ENCODE results near the gene ATP6V0D1. TPM values are rescaled to one million over a fixed set of nuclear protein-coding genes. Genes with fewer than 3 reads are reported as not detected.
"Not testable (repeated sequence)": the region's sequence is repeated elsewhere in the genome, so short reads cannot be mapped to it uniquely, and the experiment has no call there.

ATP6V0D1 gene
- polyA plus RNA-seq, 1 of the 3 experiments (the other 2 are of a cell fraction), result 135 TPM

- peak; percentile 61 for DNase-seq
- WGBS (ENCODE audit: low lambda C conversion rate), result 9% methylated on average over 8 of the region's 8 CpGs
- H3K9ac ChIP-seq, result no peak overlapping the region
- no peaks in the 10 kb centered on the region for H3K79me2 ChIP-seq (ENCODE audit: insufficient read depth)
- H3K9me2 ChIP-seq, result no peaks in the 10 kb centered on the region
- H4K20me1 ChIP-seq (ENCODE audit: insufficient read depth), result no peaks in the 10 kb centered on the region
- H3K4me3 ChIP-seq (ENCODE audit: low read depth in 2 of 2, low read length in 1 of 2), result no peak overlapping the region; a peak in 1 of 4 replicates
- no peaks in the 10 kb centered on the region for H3K36me3 ChIP-seq (replicated peaks in 1 of 2; ENCODE audit: control insufficient read depth in 1 of 2, insufficient read depth in 2 of 2, low read length in 1 of 2)
- no peaks in the 10 kb centered on the region for H3K9me3 ChIP-seq
- TF ChIP-seq CTCF (IDR thresholded peaks at IDR 0.05), result peak; percentile 82
- no peak for TF ChIP-seq RFX5 (IDR thresholded peaks at IDR 0.05; ENCODE audit: low read length)
- peak; percentile 74 for TF ChIP-seq RAD21 (IDR thresholded peaks at IDR 0.05; ENCODE audit: low read length)
- TF ChIP-seq NFIC (IDR thresholded peaks at IDR 0.05; ENCODE audit: borderline replicate concordance), result no peak
- no peak for TF ChIP-seq CHD2 (IDR thresholded peaks at IDR 0.05; ENCODE audit: low read length, partially characterized antibody)
- no peak for TF ChIP-seq MXI1 (IDR thresholded peaks at IDR 0.05; ENCODE audit: low read depth, low read length)
- no peak for TF ChIP-seq SIN3A (IDR thresholded peaks at IDR 0.05; ENCODE audit: borderline replicate concordance, low read depth, low read length)
- TF ChIP-seq TCF12 (IDR thresholded peaks at IDR 0.05), result no peak
- TF ChIP-seq SMC3 (IDR thresholded peaks at IDR 0.05; ENCODE audit: low read depth, low read length), result peak; percentile 87
- no peak for TF ChIP-seq RXRA (IDR thresholded peaks at IDR 0.05; ENCODE audit: borderline replicate concordance, low read depth)
- TF ChIP-seq EP300 (IDR thresholded peaks at IDR 0.05; ENCODE audit: borderline replicate concordance in 1 of 2, low read depth in 1 of 2, low read length in 1 of 2), result no peak
- H2AFZ ChIP-seq (ENCODE audit: low read depth), result no peak overlapping the region
- no peak overlapping the region for H3K4me2 ChIP-seq
- CTCF ChIA-PET, result interaction anchor here (0.6 to 5.9 kb wide), 37 partner anchors 10 to 527 kb away, joined by 3 to 104 read pairs (median 4); partner anchors contain the start of genes ATP6V0D1, C16orf86, CARMIL2 and CTCF
- no peaks in the 10 kb centered on the region for H3K27me3 ChIP-seq (ENCODE audit: insufficient read depth)
- no peak overlapping the region for H3K27ac ChIP-seq (ENCODE audit: low read depth in 2 of 2, low read length in 1 of 2)
- POLR2A ChIA-PET, result interaction anchor here (1.1 kb wide), 1 partner anchor 33 kb away, joined by 4 read pairs; the partner anchor contains the start of gene ATP6V0D1
- H3K4me1 ChIP-seq (ENCODE audit: control insufficient read depth in 1 of 2, insufficient read depth in 2 of 2, low read depth in 1 of 2, low read length in 1 of 2), result peaks cover 0 to 11% of the 10 kb centered on the region in 2 experiments; a peak in 1 of 4 replicates
- H3F3A ChIP-seq (replicated peaks; ENCODE audit: insufficient read depth), result peaks cover 18% of the 10 kb centered on the region
Measured at GRCh38 chr16:67514382-67514828, 33.4 kb upstream of the ATP6V0D1 start.

- POLR2A ChIA-PET; H3K9me2 ChIP-seq; DNase-seq; H4K20me1 ChIP-seq (ENCODE audit: insufficient read depth); H2AFZ ChIP-seq (ENCODE audit: low read depth); H3K4me3 ChIP-seq (ENCODE audit: low read depth in 2 of 2, low read length in 1 of 2); H3K27ac ChIP-seq (ENCODE audit: low read depth in 2 of 2, low read length in 1 of 2); H3K9me3 ChIP-seq; H3K27me3 ChIP-seq (ENCODE audit: insufficient read depth); H3K9ac ChIP-seq; H3K36me3 ChIP-seq (replicated peaks in 1 of 2; ENCODE audit: control insufficient read depth in 1 of 2, insufficient read depth in 2 of 2, low read length in 1 of 2); H3K79me2 ChIP-seq (ENCODE audit: insufficient read depth); H3K4me2 ChIP-seq: not testable (repeated sequence)
- Histone ChIP-seq H3K4me1 (ENCODE audit: control insufficient read depth in 1 of 2, insufficient read depth in 2 of 2, low read depth in 1 of 2, low read length in 1 of 2) (peaks cover 0 to 11% of the 10 kb centered on the region in 2 experiments; a peak in 1 of 4 replicates), H3F3A (replicated peaks; ENCODE audit: insufficient read depth) (peaks cover 18% of the 10 kb centered on the region)
- CTCF ChIA-PET, result interaction anchor here (0.6 to 5.9 kb wide), 33 partner anchors 9 to 273 kb away, joined by 3 to 104 read pairs (median 4); partner anchors contain the start of genes ATP6V0D1, C16orf86, CARMIL2 and CTCF
- 100% methylated on average over 1 of the region's 1 CpG for WGBS (ENCODE audit: low lambda C conversion rate)
Measured at GRCh38 chr16:67513892-67514291, 32.9 kb upstream of the ATP6V0D1 start.

All from SK-N-SH (cell line).